Esophagus (tissue), 2 donors: Measurements from ENCODE around the gene KSR1. TPM values are rescaled to one million over a fixed set of nuclear protein-coding genes. Genes with fewer than 3 reads are reported as not detected.
"Not testable (repeated sequence)": the region's sequence is repeated elsewhere in the genome, so short reads cannot be mapped to it uniquely, and the experiment has no call there.

Experiments used
- H3K27ac ChIP-seq, 2 donors: one replicate each; pipeline ENCODE4 v1.5.1; 2013; ENCODE audit warnings: low read depth in 2 of 2, mild to moderate bottlenecking in 2 of 2, inconsistent platforms in 1 of 2, low read length in 1 of 2, moderate library complexity in 1 of 2
- H3K27me3 ChIP-seq, 2 donors: one replicate each; pipeline ENCODE4 v1.6.1; 2013; ENCODE audit warnings: low read length in 2 of 2, control low read depth in 1 of 2, mild to moderate bottlenecking in 1 of 2; ENCODE audit not compliant: insufficient read depth in 2 of 2, control insufficient read depth in 1 of 2
- H3K36me3 ChIP-seq, 2 donors: one replicate each; pipeline ENCODE4 v1.6.1; 2013; ENCODE audit warnings: low read length in 1 of 2; ENCODE audit not compliant: control insufficient read depth in 2 of 2, insufficient read depth in 2 of 2
- H3K4me1 ChIP-seq, 2 donors: one replicate each; pipeline ENCODE4 v1.6.1; 2013; ENCODE audit warnings: low read length in 1 of 2; ENCODE audit not compliant: control insufficient read depth in 2 of 2, insufficient read depth in 2 of 2
- H3K4me3 ChIP-seq, 2 donors: one replicate each; pipeline ENCODE4 v1.5.1; 2013; ENCODE audit warnings: low read length in 2 of 2, mild to moderate bottlenecking in 2 of 2, low read depth in 1 of 2, moderate library complexity in 1 of 2
- H3K9me3 ChIP-seq, 2 donors: one replicate each; pipeline ENCODE4 v1.6.1; 2013; ENCODE audit warnings: mild to moderate bottlenecking in 2 of 2, low read depth in 1 of 2, low read length in 1 of 2, moderate library complexity in 1 of 2; ENCODE audit not compliant: control insufficient read depth in 2 of 2, insufficient read depth in 1 of 2
- WGBS, 2 donors: extraction: QIAGEN DNeasy Blood & Tissue Kit; methylation state at CpG; one replicate each; pipeline ENCODE4 v1.1.7; 2013; 5-methylcytosine and 5-hydroxymethylcytosine counted together
- polyA plus RNA-seq, 2 donors: library from polyadenylated mRNA; stranded (reverse); fragments of 200-250 nt; gene quantifications; one replicate each; pipeline ENCODE4 v1.2.3, GENCODE V29; 2013
- donor health status: healthy with polysubstance abuse.
- donor health status: Bipolar disorder and iron deficiency.

The KSR1 gene
- polyA plus RNA-seq, 2 donors, result 35.3 to 52.4 TPM

- Histone ChIP-seq H3K4me3 (no peak overlapping the region), H3K4me1 (peaks cover 2 to 6% of the 10 kb centered on the region in 2 donors), H3K27me3 (no peaks in the 10 kb centered on the region), H3K9me3 (no peaks in the 10 kb centered on the region), H3K27ac (no peak overlapping the region), H3K36me3 (no peaks in the 10 kb centered on the region)
- 57 to 68% methylated on average over 6 of the region's 6 CpGs for WGBS, 2 donors
These were observed 2.3 kb downstream of the KSR1 start for GRCh38 chr17:27458524-27458908.

GRCh38 chr17:27459433-27459832, 3.2 kb downstream of the KSR1 start:
- peaks cover 2 to 6% of the 10 kb centered on the region in 2 donors for H3K4me1 ChIP-seq
- 73 to 76% methylated on average over 7 of the region's 7 CpGs for WGBS, 2 donors

GRCh38 chr17:27460196-27460725, 4.0 kb downstream of the KSR1 start:
- Histone ChIP-seq H3K4me3 (no peak overlapping the region), H3K4me1 (peaks cover 2 to 6% of the 10 kb centered on the region in 2 donors), H3K9me3 (no peaks in the 10 kb centered on the region), H3K27ac (no peak overlapping the region), H3K27me3 (no peaks in the 10 kb centered on the region), H3K36me3 (no peaks in the 10 kb centered on the region)
- WGBS, 2 donors, result 60 to 72% methylated on average over 6 of the region's 6 CpGs

More at GRCh38 chr17:27459433-27459832, 3.2 kb downstream of the KSR1 start:
- Histone ChIP-seq H3K36me3 (no peaks in the 10 kb centered on the region), H3K4me3 (no peak overlapping the region), H3K9me3 (no peaks in the 10 kb centered on the region), H3K27me3 (no peaks in the 10 kb centered on the region), H3K27ac (no peak overlapping the region)

DNA sequence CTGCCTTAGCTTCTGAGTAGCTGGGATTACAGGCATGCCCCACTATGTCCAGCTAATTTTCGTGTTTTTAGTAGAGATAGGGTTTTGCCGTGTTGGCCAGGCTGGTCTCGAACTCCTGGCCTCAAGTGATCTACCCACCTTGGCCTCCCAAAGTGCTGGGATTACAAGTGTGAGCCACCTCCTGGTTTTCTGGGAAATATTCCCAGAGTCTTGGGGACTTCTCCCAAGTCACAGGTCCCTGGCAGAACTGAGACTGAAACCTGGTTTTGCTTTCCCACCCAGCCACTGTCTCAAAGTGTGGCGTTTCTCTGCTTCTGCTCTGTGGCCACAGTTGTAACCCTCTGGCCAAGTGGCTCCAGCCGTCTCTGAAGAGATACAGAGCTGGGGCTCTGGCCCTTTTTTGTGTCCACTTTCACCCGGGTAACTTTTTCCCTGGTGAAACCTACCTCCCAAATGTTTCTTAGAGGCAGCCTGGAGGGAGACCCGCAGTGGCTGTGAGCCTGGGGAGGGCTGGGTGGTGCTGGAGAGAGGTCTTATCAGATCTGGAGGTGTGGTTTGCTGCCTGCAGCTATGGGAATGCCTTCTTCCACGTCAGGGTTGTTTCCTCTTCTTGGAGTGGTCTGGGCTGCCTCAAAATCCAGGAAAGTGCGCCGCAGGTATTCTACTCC, 5.1 kb downstream of the KSR1 start:
- Histone ChIP-seq H3K27ac (no peak overlapping the region), H3K36me3 (no peaks in the 10 kb centered on the region), H3K27me3 (no peaks in the 10 kb centered on the region), H3K4me1 (peaks cover 2 to 6% of the 10 kb centered on the region in 2 donors), H3K9me3 (no peaks in the 10 kb centered on the region), H3K4me3 (no peak overlapping the region)
- WGBS, 2 donors, result 73 to 80% methylated on average over 9 to 10 of the region's 10 CpGs

DNA sequence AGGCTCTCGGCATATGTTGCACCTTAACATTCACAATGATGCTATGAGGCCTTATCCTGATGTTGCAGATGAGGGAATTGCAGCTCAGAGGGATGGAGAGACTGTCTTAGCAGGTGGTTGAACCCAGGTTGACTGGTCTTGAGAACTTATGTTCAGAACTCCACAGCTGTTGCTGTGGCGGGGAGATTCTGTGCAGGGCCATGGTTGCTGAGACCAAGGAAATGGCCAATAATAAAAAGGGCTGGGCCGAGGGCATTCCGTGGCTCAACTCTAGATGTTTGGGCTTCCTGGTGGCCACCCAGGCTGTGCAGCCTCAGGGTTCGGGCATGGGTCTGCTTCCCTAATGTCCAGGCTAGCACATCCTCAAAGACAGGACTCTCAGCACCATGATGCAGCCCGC, 5.9 kb downstream of the KSR1 start:
- Histone ChIP-seq H3K4me3 (no peak overlapping the region), H3K27ac (no peak overlapping the region), H3K4me1 (peaks cover 2 to 6% of the 10 kb centered on the region in 2 donors), H3K36me3 (no peaks in the 10 kb centered on the region), H3K27me3 (no peaks in the 10 kb centered on the region), H3K9me3 (no peaks in the 10 kb centered on the region)
- 93 to 96% methylated on average over 6 of the region's 6 CpGs for WGBS, 2 donors

- no peak overlapping the region for H3K4me3 ChIP-seq
- H3K27me3 ChIP-seq, result no peaks in the 10 kb centered on the region
- no peaks in the 10 kb centered on the region for H3K9me3 ChIP-seq
- peaks cover 2 to 6% of the 10 kb centered on the region in 2 donors for H3K4me1 ChIP-seq
- H3K36me3 ChIP-seq, result no peaks in the 10 kb centered on the region
- H3K27ac ChIP-seq, result no peak overlapping the region
- WGBS, 2 donors, result 83 to 90% methylated on average over 3 of the region's 3 CpGs
These were observed 6.5 kb downstream of the KSR1 start for GRCh38 chr17:27462714-27463113.

- Histone ChIP-seq H3K27me3 (no peaks in the 10 kb centered on the region), H3K9me3 (no peaks in the 10 kb centered on the region), H3K4me3 (no peak overlapping the region), H3K27ac (no peak overlapping the region), H3K4me1 (peaks cover under 1 to 6% of the 10 kb centered on the region in 2 donors), H3K36me3 (no peaks in the 10 kb centered on the region)
- 94% methylated on average over 4 of the region's 4 CpGs for WGBS, 2 donors
These were observed 7.0 kb downstream of the KSR1 start for GRCh38 chr17:27463235-27463677.

GRCh38 chr17:27464019-27464418, 7.8 kb downstream of the KSR1 start:
- H3K4me1 ChIP-seq, H3K27ac ChIP-seq, H3K9me3 ChIP-seq, H3K4me3 ChIP-seq, H3K27me3 ChIP-seq, H3K36me3 ChIP-seq: not testable (repeated sequence)
- WGBS, 2 donors, result 80 to 94% methylated on average over 3 of the region's 3 CpGs

DNA sequence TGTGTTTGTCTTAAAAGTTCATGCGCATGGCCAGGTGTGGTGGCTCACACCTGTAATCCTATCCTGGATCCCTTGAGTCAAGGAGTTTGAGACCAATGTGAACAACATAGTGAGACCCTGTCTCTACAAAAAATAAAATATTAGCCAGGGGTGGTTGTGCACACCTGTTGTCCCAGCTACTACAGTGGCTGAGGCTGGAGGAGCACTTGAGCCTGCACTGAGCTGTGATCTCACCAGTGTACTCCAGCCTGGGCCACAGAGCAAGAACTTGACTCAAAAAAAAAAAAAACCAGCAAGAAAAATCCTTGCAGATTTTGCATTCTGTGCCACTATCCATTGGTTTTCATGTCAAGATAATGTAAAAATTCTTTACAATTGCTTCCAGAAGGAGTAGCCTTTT, 8.2 kb downstream of the KSR1 start:
- Histone ChIP-seq H3K4me3 (no peak overlapping the region), H3K36me3 (no peaks in the 10 kb centered on the region), H3K4me1 (peaks cover 0 to 6% of the 10 kb centered on the region in 2 donors), H3K27ac (no peak overlapping the region), H3K27me3 (no peaks in the 10 kb centered on the region), H3K9me3 (no peaks in the 10 kb centered on the region)
- WGBS, 2 donors, result 95 to 100% methylated on average over 1 of the region's 1 CpG

GRCh38 chr17:27465875-27466274, 9.6 kb downstream of the KSR1 start:
- H3K4me3 ChIP-seq, H3K27me3 ChIP-seq, H3K36me3 ChIP-seq, H3K9me3 ChIP-seq, H3K4me1 ChIP-seq, H3K27ac ChIP-seq: not testable (repeated sequence)
- 91 to 92% methylated on average over 2 of the region's 2 CpGs for WGBS, 2 donors
